Measurements from ENCODE around the gene ATOH8.

ATOH8 gene

GRCh38 chr2:85719609-85720240, 34.1 kb upstream of the ATOH8 start:
- no peak for DNase-seq

DNA sequence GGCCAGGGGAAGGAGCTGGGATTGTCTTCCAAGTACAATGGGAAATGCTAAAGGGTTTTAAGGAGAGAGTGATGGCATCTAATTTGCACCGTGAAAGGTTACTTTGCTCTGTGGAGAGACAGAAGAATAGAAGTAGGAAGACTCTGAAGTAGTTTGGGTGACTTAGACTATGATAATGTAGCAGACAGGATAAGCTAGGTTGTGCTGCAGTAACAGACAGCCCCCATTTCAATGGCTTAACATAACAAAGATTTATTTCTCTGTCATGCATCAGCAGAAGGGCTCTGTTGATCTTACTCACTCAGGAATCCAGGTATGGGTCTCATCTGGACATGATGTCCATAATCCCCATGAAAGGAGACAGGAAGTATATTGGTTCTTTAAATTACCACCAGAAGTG, 33.3 kb upstream of the ATOH8 start:
- no peak for DNase-seq

GRCh38 chr2:85721641-85722040, 32.1 kb upstream of the ATOH8 start:
- DNase-seq: no peak

DNA sequence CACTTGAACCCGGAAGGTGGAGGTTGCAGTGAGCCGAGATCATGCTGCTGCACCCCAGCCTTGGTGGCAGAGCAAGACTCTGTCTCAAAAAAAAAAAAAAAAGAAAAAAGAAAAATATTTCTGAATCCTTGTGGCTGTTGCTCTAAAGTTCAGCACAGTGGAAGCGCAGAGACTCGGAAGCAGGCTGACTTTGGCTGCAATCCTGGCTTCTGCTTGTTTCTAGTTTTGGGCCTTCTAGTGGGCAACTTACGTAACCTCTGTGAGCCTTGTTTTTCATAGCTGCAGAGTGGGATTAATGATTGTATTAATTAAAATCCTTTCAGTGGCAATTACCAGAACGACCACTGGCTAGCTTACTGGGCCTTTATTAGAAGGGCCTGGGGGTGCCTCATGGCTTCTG, 31.3 kb upstream of the ATOH8 start:
- DNase-seq: no peak

DNA sequence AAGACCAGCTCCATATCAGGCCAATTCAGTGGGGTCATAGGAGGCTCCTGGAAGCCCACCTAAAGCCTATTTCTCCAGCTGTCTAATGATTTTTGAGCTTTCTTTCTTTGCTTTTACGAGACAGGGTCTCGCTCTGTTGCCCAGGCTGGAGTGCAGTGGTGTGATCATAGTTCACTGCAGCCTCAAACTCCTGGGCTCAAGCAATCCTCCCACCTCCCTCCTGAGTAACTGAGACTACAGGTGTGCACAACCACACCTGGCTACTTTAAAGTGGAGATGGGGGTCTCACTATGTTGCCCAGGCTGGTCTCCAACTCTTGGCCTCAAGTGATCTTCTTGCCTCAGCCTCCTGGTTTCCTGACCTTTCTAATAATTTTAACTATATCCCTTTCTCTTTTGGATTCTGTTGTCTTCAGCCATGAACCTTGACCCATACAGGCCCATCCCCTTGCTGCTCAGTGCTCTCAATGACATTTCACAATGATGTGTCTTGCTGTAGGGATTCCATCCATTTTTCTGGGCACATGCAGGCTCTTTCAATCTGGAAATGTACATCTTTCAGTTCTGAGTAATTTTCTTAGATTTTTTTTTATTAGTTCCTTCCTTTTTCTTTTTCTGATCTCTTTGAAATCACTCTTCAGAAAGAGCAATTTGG, 30.0 kb upstream of the ATOH8 start:
- DNase-seq: no peak

DNA sequence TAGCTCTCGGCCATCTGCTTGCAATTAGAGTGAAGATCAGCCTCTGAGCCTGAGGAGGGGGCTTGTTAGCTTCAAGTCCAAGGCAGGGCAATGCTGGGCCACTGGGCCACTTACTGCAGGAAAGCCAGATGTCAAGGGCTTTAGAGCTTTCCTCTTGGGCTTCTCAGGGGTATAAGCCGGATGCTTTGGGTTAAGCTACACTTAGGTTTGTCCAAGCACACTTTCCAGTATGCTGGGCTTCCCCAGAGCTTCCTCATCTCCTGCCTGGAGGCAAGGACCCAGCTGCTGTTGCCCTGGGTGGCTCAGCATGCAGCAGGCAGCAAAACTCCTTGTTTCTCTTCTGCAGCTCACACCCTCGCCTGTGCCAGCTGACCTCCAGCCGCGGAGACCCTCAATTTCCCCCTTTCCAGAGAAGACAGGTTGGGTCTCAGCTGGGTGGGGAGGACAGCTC, 29.0 kb upstream of the ATOH8 start:
- DNase-seq: no peak

DNA sequence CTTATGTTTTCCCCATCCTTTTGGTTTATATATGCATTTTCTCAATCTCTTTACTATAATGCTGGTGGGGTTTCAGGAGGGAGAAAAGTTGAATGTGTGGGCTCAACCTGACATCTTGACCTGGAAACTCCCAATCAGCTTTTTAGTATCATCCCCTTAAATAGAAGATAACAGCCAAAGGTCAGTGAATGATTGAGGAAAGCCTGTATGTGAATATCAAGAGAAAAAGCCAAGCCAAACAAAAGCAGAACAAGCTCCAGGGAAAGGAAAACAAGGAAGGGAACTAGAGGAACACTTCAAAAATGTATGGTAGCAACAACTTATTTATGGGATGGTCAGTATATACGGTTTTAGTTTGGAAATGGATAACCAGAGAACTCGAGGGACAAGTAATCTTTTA, 28.3 kb upstream of the ATOH8 start:
- no peak for DNase-seq

- no peak for DNase-seq
Measured at GRCh38 chr2:85727798-85728197, 26.0 kb upstream of the ATOH8 start.

DNA sequence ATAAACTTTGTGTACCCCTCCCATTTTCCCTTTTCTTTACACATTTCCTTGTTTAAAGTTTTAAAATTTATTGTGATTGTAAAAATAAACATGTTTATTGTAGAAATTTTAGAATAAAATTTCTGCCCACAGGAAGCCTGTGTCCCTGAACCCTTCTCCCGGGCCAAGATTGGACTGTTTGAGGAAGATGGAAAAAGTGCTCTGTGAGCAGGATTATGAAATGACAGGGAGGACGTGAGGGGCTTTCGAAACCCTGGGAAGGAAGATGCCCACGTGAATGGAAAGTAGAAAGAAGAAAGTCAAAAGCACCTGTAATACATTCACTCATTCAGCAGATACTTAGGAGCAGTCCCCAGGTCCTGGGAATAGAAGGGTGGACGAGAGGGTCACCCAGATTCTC, 25.4 kb upstream of the ATOH8 start:
- no peak for DNase-seq

GRCh38 chr2:85728883-85729824, 24.6 kb upstream of the ATOH8 start:
- DNase-seq: peak; percentile 59 to 74

DNA sequence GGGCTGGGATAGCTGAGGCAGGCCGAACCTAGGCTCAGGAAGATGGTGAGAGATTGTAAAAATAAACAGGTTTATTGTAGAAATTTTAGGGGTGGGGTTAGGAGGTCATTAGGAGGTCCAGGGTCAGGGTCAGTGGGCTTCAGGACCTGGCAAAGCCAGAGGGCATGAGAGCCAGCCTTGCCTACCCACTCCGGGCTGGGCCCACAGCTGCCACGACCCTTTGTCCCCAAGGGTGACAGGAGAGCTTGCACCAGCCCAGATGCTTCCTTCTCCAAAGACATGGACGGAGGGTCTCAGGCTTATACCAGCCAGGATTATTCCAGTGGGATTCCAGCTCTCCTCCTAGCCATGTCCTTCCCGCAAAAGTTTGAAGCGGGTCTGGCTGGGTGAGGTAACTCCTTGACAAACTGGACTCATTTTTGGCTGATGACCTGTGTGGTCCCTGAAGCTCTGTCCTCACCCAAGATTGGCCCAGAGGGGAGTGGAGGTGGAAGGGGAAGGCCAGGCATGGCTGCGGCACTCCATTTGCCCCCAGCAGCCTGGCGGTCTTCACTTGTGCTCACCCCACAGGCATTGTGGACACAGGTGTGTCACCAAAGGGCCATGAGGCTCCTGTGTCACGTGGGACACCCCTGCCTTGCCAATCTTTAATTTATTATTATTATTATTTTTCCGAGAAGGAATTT, 23.8 kb upstream of the ATOH8 start:
- DNase-seq: no peak

- DNase-seq: no peak
Measured at GRCh38 chr2:85730686-85731230, 23.0 kb upstream of the ATOH8 start.

- no peak for DNase-seq
Measured at GRCh38 chr2:85731606-85732005, 22.2 kb upstream of the ATOH8 start.

GRCh38 chr2:85732467-85733120, 21.2 kb upstream of the ATOH8 start:
- DNase-seq: no peak

- DNase-seq: no peak
Measured at GRCh38 chr2:85733121-85733960, 20.4 kb upstream of the ATOH8 start.

DNA sequence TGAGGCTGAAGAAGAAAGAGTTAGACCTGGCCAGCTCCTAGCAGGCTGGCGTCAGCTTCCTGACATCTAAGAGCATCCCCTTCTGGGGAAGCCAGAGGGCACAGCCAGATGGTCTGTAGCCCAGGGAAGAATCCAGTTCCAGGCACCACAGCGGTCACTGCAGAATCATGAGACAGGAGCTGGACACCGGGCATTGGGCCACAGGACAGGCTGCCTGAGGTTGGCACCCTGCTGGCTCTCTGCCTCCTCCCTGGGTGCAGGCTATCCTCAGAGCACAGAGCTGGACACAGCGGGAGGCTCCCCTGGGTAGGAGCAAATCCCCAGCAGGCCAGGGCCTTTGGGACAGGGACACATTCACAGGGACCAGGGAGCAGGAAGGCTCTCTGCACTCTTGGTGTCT, 19.8 kb upstream of the ATOH8 start:
- no peak for DNase-seq

- no peak for DNase-seq
Measured at GRCh38 chr2:85734942-85735608, 18.7 kb upstream of the ATOH8 start.

DNA sequence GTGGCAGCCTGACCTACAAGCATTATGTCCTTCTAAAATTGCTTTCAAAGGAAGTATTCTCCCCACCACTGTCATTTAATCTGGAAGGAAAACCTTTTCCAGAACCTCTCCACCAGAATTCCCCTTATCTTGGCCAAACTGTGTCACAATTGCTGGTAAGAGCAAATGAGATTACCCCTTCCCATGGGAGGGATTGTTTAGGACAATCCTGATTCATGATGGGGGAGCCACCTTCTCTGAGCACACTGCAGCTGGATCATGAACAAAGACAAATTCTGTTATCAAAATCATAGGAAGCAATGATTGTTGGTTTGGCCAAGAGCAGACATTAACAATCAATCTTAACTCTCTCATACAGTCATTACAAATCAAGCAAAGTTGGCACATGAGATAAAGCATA, 18.1 kb upstream of the ATOH8 start:
- DNase-seq: no peak

DNA sequence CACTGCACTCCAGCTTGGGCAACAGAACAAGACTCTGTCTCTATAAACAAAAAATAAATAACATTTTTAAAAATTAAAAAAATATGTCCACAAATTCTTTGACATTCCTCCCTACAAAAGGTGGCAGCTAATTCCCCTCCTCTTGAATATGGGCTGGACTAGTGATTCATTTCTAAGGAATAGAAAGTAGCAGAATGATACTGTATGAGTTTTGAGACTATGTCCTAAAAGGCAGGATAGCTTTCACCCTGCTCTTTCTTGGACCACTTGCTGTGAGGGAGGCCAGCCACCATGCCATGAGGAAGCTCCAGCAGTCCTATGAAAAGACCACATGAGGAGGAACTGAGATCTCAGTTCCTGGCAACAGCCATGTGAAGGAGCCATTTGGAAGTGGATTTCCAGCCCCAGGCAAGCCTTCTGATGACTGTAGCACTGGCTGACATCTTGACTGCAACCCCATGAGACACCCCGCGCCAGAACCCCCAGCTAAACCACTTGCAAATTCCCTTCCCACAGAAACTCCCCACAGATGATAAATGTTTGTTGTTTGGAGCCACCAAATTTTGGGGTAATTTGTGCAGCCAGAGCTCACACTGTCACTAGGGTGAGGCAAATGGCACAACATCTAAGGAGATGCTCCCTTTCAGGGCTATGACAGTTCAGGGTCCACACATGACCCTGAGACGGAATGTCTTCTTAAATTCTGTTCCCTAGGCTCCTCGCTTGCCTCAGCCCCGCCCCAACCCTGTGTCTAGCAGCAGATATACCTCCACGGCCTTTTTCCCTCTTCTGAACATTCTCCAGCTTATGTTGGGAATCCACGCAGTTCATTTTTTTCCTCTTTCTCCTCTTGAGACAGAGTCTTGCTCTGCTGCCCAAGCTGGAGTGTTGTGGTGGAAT, 17.1 kb upstream of the ATOH8 start:
- DNase-seq: no peak

GRCh38 chr2:85737481-85737880, 16.3 kb upstream of the ATOH8 start:
- DNase-seq: no peak
